Panc1 (cell line): ENCODE data around the gene AAMDC. TPM values are rescaled to one million over a fixed set of nuclear protein-coding genes. Genes with fewer than 3 reads are reported as not detected.

Source experiments
- ATAC-seq: fragments of 200-7000 bp; cut with Tn5 transposase; 2 replicates; pipeline ENCODE4 v1.9.1; 2020; ENCODE audit warnings: mild to moderate bottlenecking, moderate library complexity
- BruUV-seq: library from RNA; stranded (reverse); fragments of 400-500 nt; replicated peaks from 2 replicates; lab custom pipeline; 2021; lab: Mats Ljungman, UMichigan
- CTCF ChIA-PET: fragments of 300-600 bp; sonication (Branson Sonifier 250); formaldehyde crosslinking; loops from one replicate; lab custom pipeline; 2022; ENCODE audit warnings: antibody characterized with exemption; lab: Charles Lee
- POLR2A ChIA-PET: fragments of 300-600 bp; sonication (Branson Sonifier 250); formaldehyde crosslinking; loops from one replicate; lab custom pipeline; 2022; ENCODE audit warnings: antibody characterized with exemption; lab: Charles Lee
- DNase-seq: peaks from one replicate; pipeline ENCODE4 v3.0.0-alpha.2; 2010; ENCODE audit warnings: low read depth, low spot score
- H3K27ac ChIP-seq: 2 replicates; pipeline ENCODE4 v1.5.1; 2011; ENCODE audit warnings: mild to moderate bottlenecking, low read length, inconsistent platforms
- H3K27me3 ChIP-seq: fragments of 200-500 bp; sonication (Bioruptor generic); 2 replicates; pipeline ENCODE4 v1.6.0; 2014; ENCODE audit warnings: low read length, inconsistent platforms; ENCODE audit not compliant: control insufficient read depth, insufficient read depth
- H3K36me3 ChIP-seq: fragments of 200-500 bp; sonication (Bioruptor generic); 2 replicates; pipeline ENCODE4 v1.5.1; 2014; ENCODE audit warnings: inconsistent platforms, mild to moderate bottlenecking, low read length, moderate library complexity; ENCODE audit not compliant: control insufficient read depth, insufficient read depth
- H3K4me1 ChIP-seq: 2 replicates; pipeline ENCODE4 v1.5.1; 2011; ENCODE audit warnings: inconsistent platforms, mild to moderate bottlenecking, low read length, moderate library complexity; ENCODE audit not compliant: control insufficient read depth, insufficient read depth
- H3K4me3 ChIP-seq, 2 experiments: 2 replicates each; pipeline ENCODE4 v1.5.1; 2011 to 2012; ENCODE audit warnings: low read depth in 2 of 2, low read length in 2 of 2, mild to moderate bottlenecking in 2 of 2, inconsistent platforms in 1 of 2, moderate library complexity in 1 of 2
- H3K9me3 ChIP-seq: fragments of 200-500 bp; sonication (Bioruptor generic); 2 replicates; pipeline ENCODE4 v1.5.1; 2014; ENCODE audit warnings: low read depth, mild to moderate bottlenecking, inconsistent platforms, low read length, moderate library complexity; ENCODE audit not compliant: control insufficient read depth, insufficient read depth
- CTCF ChIP-seq: fragments of 450-650 bp; IDR thresholded peaks from 2 replicates; pipeline ENCODE4 v1.5.1; 2017; ENCODE audit warnings: mild to moderate bottlenecking
- POLR2AphosphoS5 ChIP-seq: IDR thresholded peaks from 2 replicates; pipeline ENCODE4 v1.6.1; 2012; ENCODE audit warnings: mild to moderate bottlenecking, low read depth, low read length, moderate library complexity
- REST ChIP-seq, 2 experiments: IDR thresholded peaks; 2 replicates each; pipeline ENCODE4 v1.6.1; 2011 to 2012; ENCODE audit warnings: low read depth in 2 of 2, control low read depth in 1 of 2, low read length in 1 of 2, mild to moderate bottlenecking in 1 of 2, moderate library complexity in 1 of 2; ENCODE audit not compliant: insufficient read depth in 1 of 2
- SIN3A ChIP-seq: IDR thresholded peaks from 2 replicates; pipeline ENCODE4 v1.6.1; 2012; ENCODE audit warnings: low read depth, mild to moderate bottlenecking, low read length, moderate library complexity, borderline replicate concordance; ENCODE audit not compliant: insufficient read depth
- TCF7L2 ChIP-seq: IDR thresholded peaks from 2 replicates; pipeline ENCODE4 v1.6.1; 2011; ENCODE audit warnings: mild to moderate bottlenecking, low read depth, low read length, inconsistent platforms
- in situ Hi-C: cut with HindIII; loops from 2 replicates; pipeline ENCODE4 v1.10.0; 2016; ENCODE audit warnings: low sequenced_read_pairs, low pct_unique_long_range_greater_than_20kb
- intact Hi-C: fragments of 100-400 bp; cut with micrococcal nuclease; formaldehyde crosslinking; loops from one replicate; pipeline ENCODE4 v1.10.0; 2022; ENCODE audit not compliant: unreplicated experiment
- total RNA-seq: library from RNA; stranded (reverse); gene quantifications from one replicate; pipeline ENCODE4 v1.2.1, GENCODE V29; 2021; ENCODE audit not compliant: unreplicated experiment

The AAMDC gene
- total RNA-seq, 1 experiment from 2014 or later, result 52.7 TPM

- DNase-seq (no peak), ATAC-seq (no peak)
- ChIA-PET POLR2A (interaction anchor here (0.6 to 0.7 kb wide), 4 partner anchors 162 to 754 kb away, joined by 3 to 5 read pairs (median 3); no protein-coding TSS in a partner anchor), CTCF (no interaction called here)
- no peak overlapping the region for H3K4me3 ChIP-seq
- no peaks in the 10 kb centered on the region for H3K27me3 ChIP-seq
- H3K4me1 ChIP-seq, result no peaks in the 10 kb centered on the region
- H3K27ac ChIP-seq, result no peak overlapping the region
- TF ChIP-seq REST (IDR thresholded peaks at IDR 0.05; ENCODE audit: insufficient read depth in 1 of 2, low read depth in 2 of 2, low read length in 1 of 2), result no peak
- no peak for TF ChIP-seq CTCF
- no peak for TF ChIP-seq SIN3A
- TF ChIP-seq POLR2AphosphoS5, result no peak
- TF ChIP-seq TCF7L2, result no peak
- intact Hi-C loops, result no loop called here
- no peaks in the 10 kb centered on the region for H3K9me3 ChIP-seq
- BruUV-seq, result no TSS peak
- in situ Hi-C loops, result no loop called here
- H3K36me3 ChIP-seq, result no peaks in the 10 kb centered on the region
These were observed 21.6 kb upstream of the AAMDC start for GRCh38 chr11:77799338-77799737.

GRCh38 chr11:77800449-77800848 lies 20.5 kb upstream of the AAMDC start:
- no peak overlapping the region for H3K27ac ChIP-seq
- no peaks in the 10 kb centered on the region for H3K27me3 ChIP-seq
- no peaks in the 10 kb centered on the region for H3K9me3 ChIP-seq
- POLR2A ChIA-PET, result no interaction called here
- H3K4me1 ChIP-seq, result no peaks in the 10 kb centered on the region
- DNase-seq (no peak), ATAC-seq (peak; percentile 15; the same call in 1 of the 2 replicates)
- CTCF ChIA-PET, result no interaction called here
- H3K36me3 ChIP-seq, result no peaks in the 10 kb centered on the region
- intact Hi-C loops, result no loop called here
- in situ Hi-C loops, result no loop called here
- no peak for TF ChIP-seq REST (IDR thresholded peaks at IDR 0.05; ENCODE audit: insufficient read depth in 1 of 2, low read depth in 2 of 2, low read length in 1 of 2)
- TF ChIP-seq POLR2AphosphoS5, result no peak
- no peak for TF ChIP-seq TCF7L2
- no peak for TF ChIP-seq SIN3A
- no peak for TF ChIP-seq CTCF
- no TSS peak for BruUV-seq
- no peak overlapping the region for H3K4me3 ChIP-seq
